BLaER1 (cell line): ENCODE measurements around the gene GNAI1.
"Not testable (repeated sequence)": the region's sequence is repeated elsewhere in the genome, so short reads cannot be mapped to it uniquely, and the experiment has no call there.

Source experiments
- H3K27ac ChIP-seq: shearing (Covaris generic); formaldehyde crosslinking; 2 replicates; pipeline ENCODE4 v1.8.1; 2022
- H3K27me3 ChIP-seq: shearing (Covaris generic); formaldehyde crosslinking; 2 replicates; pipeline ENCODE4 v1.8.1; 2022
- H3K36me3 ChIP-seq: shearing (Covaris generic); formaldehyde crosslinking; 2 replicates; pipeline ENCODE4 v1.8.1; 2022
- H3K4me1 ChIP-seq: shearing (Covaris generic); formaldehyde crosslinking; 2 replicates; pipeline ENCODE4 v1.8.1; 2022
- H3K4me2 ChIP-seq: shearing (Covaris generic); formaldehyde crosslinking; 2 replicates; pipeline ENCODE4 v1.8.1; 2022
- H3K4me3 ChIP-seq: shearing (Covaris generic); formaldehyde crosslinking; 2 replicates; pipeline ENCODE4 v1.8.1; 2022
- H3K9ac ChIP-seq: shearing (Covaris generic); formaldehyde crosslinking; 2 replicates; pipeline ENCODE4 v1.8.1; 2022
- H3K9me3 ChIP-seq: shearing (Covaris generic); formaldehyde crosslinking; 2 replicates; pipeline ENCODE4 v1.8.1; 2022
- H4K20me1 ChIP-seq: shearing (Covaris generic); formaldehyde crosslinking; 2 replicates; pipeline ENCODE4 v1.8.1; 2022
- Cebpa-rat ChIP-seq: shearing (Covaris generic); IDR thresholded peaks from 2 replicates; pipeline ENCODE4 v1.8.1; 2022

Gene GNAI1

DNA sequence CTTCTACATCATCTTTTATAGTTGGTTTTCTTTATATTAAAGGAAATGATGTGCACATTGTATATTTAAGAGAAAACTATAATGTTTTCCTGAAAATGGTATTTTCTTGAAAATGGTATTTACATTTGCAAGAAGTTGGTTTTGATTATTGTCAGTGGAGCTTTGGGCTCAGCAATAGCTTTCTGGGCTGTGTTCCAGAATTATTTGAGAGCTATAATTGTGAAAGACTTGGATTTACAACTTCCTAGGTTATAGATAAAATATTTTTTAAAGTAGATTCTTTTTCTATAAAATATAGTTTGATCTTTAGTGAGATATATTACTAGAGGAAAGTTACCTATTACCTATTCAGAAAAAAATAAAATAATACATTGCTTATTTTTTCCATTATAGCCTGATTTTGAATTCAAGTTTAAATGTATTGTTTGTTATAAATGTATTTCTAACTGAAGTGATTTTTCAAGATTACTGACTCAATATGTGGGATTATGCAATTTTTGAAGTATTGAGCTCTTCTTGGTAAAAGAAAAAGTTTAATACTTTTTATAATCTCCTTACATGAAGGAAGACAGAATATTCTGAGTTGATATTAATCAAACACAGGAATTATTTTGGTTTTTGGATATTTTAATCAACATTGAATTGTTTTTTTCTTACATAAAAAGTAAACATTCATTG is 20.2 kb downstream of the GNAI1 start:
- H3K36me3 ChIP-seq = no peaks in the 10 kb centered on the region
- TF ChIP-seq Cebpa-rat = no peak
- no peak overlapping the region for H3K4me2 ChIP-seq
- H3K9me3 ChIP-seq = no peaks in the 10 kb centered on the region
- H3K27me3 ChIP-seq = no peaks in the 10 kb centered on the region
- peaks cover 10% of the 10 kb centered on the region; the same call in 1 of the 2 replicates for H3K4me1 ChIP-seq
- H4K20me1 ChIP-seq = no peaks in the 10 kb centered on the region
- H3K9ac ChIP-seq = no peak overlapping the region
- no peak overlapping the region for H3K4me3 ChIP-seq
- H3K27ac ChIP-seq = no peak overlapping the region

DNA sequence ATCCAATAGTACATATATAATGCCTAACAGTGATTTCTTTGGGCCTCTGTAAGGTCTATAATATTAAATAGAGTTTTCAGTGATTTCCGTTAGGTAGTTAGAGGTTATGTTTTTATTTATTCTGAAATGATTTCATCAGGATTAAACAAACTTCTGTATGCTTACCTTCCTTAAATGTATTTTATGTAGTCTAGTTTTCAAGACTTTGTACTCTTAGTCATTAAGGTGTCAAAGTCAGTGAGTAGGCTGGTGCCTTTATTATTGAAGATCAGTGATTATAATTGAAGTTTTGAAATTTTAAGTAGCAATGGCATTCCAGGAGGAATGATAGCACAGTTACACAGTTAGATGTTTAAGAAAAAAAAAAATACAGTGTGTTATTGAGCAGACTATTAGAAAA is 20.7 kb downstream of the GNAI1 start:
- Histone ChIP-seq H3K4me3 (no peak overlapping the region), H4K20me1 (no peaks in the 10 kb centered on the region), H3K27ac (no peak overlapping the region), H3K4me1 (peaks cover 10% of the 10 kb centered on the region; the same call in 1 of the 2 replicates), H3K9me3 (no peaks in the 10 kb centered on the region), H3K27me3 (no peaks in the 10 kb centered on the region), H3K4me2 (no peak overlapping the region), H3K36me3 (no peaks in the 10 kb centered on the region), H3K9ac (no peak overlapping the region)
- no peak for TF ChIP-seq Cebpa-rat

DNA sequence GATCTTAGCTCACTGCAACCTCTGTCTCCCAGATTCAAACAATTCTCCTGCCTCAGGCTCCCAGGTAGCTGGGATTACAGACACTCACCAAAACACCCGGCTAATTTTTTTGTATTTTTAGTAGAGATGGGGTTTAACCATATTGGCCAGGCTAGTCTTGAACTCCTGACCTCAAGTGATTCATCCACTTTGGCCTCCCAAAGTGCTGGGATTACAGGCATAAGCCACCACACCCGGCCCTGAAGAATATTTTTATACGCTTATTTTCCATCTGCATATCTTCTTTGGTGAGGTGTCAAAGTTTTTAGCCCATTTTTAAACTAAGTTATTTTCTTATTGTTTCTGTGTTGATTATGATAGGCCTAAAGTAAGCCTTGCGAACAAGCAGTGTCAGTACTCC is 23.1 kb downstream of the GNAI1 start:
- H3K4me2 ChIP-seq, H3K9me3 ChIP-seq, H3K4me3 ChIP-seq, H3K36me3 ChIP-seq, H3K27ac ChIP-seq, H4K20me1 ChIP-seq, H3K9ac ChIP-seq, H3K4me1 ChIP-seq, H3K27me3 ChIP-seq: not testable (repeated sequence)

DNA sequence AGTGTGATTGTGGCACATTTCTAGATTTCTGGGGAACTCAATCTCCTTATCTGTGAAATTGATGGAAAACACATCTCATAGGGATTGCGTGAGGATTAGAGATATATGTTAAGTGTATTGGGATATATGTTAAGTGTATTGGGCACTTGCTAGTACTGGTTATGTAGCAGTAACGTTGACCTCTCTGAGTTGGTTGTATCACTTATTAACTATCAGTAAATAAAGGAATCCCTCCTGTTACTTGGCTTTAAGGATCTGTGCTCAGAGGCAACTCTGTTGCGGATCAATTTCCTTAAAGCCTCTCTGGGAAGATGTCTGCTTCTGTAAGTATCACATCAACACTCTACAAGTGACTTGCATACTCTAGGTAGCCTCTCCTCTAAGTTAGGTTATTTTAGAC is 25.2 kb downstream of the GNAI1 start:
- Histone ChIP-seq H3K27me3 (no peaks in the 10 kb centered on the region), H3K4me2 (no peak overlapping the region), H3K9ac (no peak overlapping the region), H3K27ac (no peak overlapping the region), H3K9me3 (no peaks in the 10 kb centered on the region; the same call in 1 of the 2 replicates), H3K4me1 (no peaks in the 10 kb centered on the region), H4K20me1 (no peaks in the 10 kb centered on the region), H3K36me3 (no peaks in the 10 kb centered on the region), H3K4me3 (no peak overlapping the region)
- no peak for TF ChIP-seq Cebpa-rat

DNA sequence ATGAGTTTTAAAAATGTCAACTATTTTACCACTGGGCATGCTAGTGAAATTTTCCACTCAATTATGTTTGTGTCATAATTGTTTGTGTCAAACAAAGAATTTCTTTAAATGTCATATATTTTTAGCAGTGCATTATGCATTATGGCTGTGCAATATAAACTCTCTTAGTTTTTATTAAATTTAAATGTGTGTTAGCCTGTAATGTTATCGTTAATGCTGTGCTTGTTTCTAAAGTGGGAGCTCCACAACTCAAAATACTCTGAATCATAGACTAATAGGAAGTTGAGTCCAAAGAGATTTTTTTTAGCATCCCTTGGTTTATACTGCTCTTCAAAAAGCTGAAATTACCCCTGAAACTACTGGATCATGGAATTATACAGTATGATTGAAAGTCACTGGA is 26.8 kb downstream of the GNAI1 start:
- no peaks in the 10 kb centered on the region for H4K20me1 ChIP-seq
- no peak for TF ChIP-seq Cebpa-rat
- no peak overlapping the region for H3K4me3 ChIP-seq
- H3K36me3 ChIP-seq = no peaks in the 10 kb centered on the region
- H3K9ac ChIP-seq = no peak overlapping the region
- H3K27me3 ChIP-seq = no peaks in the 10 kb centered on the region
- no peak overlapping the region for H3K27ac ChIP-seq
- H3K4me1 ChIP-seq = no peaks in the 10 kb centered on the region
- no peak overlapping the region for H3K4me2 ChIP-seq
- H3K9me3 ChIP-seq = no peaks in the 10 kb centered on the region; the same call in 1 of the 2 replicates

DNA sequence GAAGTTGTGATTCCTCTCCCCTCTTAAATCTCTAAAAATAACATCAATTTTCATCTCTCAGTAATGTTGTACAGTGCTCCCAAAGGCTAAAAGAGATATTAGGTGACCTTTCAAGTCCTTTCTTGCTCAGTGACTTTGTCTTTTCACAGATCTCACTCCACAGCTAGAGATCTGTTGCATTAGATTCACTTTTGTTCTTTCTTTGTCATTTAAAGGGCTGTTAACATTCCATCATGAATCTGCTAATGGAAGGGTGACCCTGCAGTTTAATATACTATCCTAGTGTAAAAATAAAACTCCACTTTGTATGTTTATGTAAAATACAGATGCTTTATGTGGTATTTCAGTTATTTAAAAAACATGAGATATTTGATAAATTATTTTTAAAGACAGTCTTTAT is 30.5 kb downstream of the GNAI1 start:
- H3K4me1 ChIP-seq = peaks cover under 1% of the 10 kb centered on the region; the same call in 1 of the 2 replicates
- no peaks in the 10 kb centered on the region for H4K20me1 ChIP-seq
- peaks cover 17% of the 10 kb centered on the region for H3K9me3 ChIP-seq
- no peaks in the 10 kb centered on the region for H3K36me3 ChIP-seq
- no peak overlapping the region for H3K4me2 ChIP-seq
- H3K4me3 ChIP-seq = no peak overlapping the region
- no peak overlapping the region for H3K9ac ChIP-seq
- H3K27me3 ChIP-seq = no peaks in the 10 kb centered on the region
- no peak for TF ChIP-seq Cebpa-rat
- H3K27ac ChIP-seq = no peak overlapping the region

DNA sequence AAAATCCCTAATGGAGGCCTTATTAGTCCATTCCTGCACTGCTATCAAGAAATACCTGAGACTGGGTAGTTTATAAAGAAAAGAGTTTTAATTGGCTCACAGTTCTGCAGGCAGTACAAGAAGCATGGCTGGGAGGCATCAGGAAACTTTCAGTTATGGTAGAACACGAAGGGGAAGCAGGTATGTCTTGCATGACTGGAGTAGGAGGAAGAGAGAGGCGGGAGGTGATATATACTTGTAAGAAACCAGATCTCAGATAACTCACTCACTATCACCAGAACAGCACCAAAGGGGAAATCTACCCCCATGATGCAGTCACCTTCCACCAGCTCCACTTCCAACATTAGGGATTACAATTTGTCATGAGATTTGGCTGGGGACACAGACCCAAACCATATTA is 35.8 kb downstream of the GNAI1 start:
- no peak overlapping the region for H3K4me3 ChIP-seq
- H3K36me3 ChIP-seq = no peaks in the 10 kb centered on the region
- H3K27ac ChIP-seq = no peak overlapping the region
- H3K9me3 ChIP-seq = peaks cover 36% of the 10 kb centered on the region
- no peaks in the 10 kb centered on the region for H3K27me3 ChIP-seq
- no peak for TF ChIP-seq Cebpa-rat
- H3K4me2 ChIP-seq = no peak overlapping the region
- H3K4me1 ChIP-seq = peaks cover 4% of the 10 kb centered on the region; the same call in 1 of the 2 replicates
- no peaks in the 10 kb centered on the region for H4K20me1 ChIP-seq
- no peak overlapping the region for H3K9ac ChIP-seq

DNA sequence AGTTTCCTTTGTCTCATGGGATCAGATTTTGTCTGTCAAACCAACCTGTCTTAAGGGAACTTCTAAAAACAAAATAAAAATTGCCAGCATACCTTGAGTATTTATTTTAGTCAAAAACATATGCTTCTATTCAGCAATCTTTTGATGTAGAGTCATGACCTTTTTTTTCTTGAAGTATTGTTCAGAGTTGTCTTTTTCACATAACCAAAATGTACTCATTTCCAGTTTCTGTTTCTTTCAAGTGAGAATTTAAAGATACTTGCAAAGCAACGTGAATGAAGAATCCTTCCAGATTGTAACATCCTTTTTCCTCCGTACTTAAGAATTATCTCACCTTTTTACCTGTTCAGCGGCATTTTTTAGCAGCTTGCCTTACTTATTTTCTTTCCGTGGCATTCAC is 37.8 kb downstream of the GNAI1 start:
- TF ChIP-seq Cebpa-rat = no peak
- H3K4me3 ChIP-seq = no peak overlapping the region
- no peaks in the 10 kb centered on the region for H3K27me3 ChIP-seq
- no peak overlapping the region for H3K4me2 ChIP-seq
- H3K27ac ChIP-seq = no peak overlapping the region
- H3K36me3 ChIP-seq = no peaks in the 10 kb centered on the region
- peaks cover 36% of the 10 kb centered on the region for H3K9me3 ChIP-seq
- no peak overlapping the region for H3K9ac ChIP-seq
- H4K20me1 ChIP-seq = no peaks in the 10 kb centered on the region
- H3K4me1 ChIP-seq = peaks cover 4% of the 10 kb centered on the region; the same call in 1 of the 2 replicates

DNA sequence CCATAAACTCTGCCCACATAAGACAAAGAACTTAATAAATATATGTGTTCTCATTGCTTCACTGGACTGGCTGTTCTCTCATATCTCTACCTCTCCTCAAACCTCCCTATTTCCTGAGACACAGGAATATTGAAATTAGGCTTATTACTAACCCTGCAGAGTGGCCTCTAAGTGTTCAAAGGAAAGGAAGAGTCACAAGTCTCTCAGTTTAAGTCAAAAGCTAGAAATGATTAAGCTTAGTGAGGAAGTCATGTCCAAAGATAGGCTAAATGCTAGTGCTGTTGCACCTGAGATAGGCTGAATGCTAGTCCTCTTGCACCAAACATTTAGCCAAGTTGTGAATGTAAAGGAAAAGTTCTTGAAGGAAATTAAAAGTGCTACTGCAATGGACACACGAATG is 41.1 kb downstream of the GNAI1 start:
- Histone ChIP-seq H3K36me3 (no peaks in the 10 kb centered on the region), H3K4me1 (no peaks in the 10 kb centered on the region), H3K27me3 (no peaks in the 10 kb centered on the region), H3K4me2 (no peak overlapping the region), H3K4me3 (no peak overlapping the region), H3K9me3 (peaks cover 13% of the 10 kb centered on the region; the same call in 1 of the 2 replicates), H4K20me1 (no peaks in the 10 kb centered on the region), H3K9ac (no peak overlapping the region), H3K27ac (no peak overlapping the region)
- TF ChIP-seq Cebpa-rat = no peak

DNA sequence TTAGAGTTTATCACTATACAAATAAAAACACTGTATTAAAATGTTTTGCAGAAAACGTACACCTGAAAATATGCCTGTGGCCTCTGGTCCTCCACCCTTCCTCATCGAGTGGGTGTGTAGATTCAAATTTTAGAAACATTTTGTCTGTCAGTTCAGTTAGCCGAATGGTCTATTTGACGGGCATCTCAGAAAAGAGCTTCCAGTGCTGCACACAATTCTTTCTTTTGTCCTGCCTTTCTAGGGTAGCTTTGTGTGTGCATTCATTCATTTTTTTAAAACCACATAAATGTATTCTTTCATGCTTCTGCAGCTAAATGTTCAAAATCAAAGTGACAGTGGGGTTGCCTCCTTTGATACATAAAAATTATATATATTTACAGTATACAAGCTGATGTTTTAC is 46.8 kb downstream of the GNAI1 start:
- Histone ChIP-seq H3K9me3 (peaks cover 8% of the 10 kb centered on the region; the same call in 1 of the 2 replicates), H3K36me3 (no peaks in the 10 kb centered on the region), H3K4me2 (no peak overlapping the region), H4K20me1 (no peaks in the 10 kb centered on the region), H3K27me3 (no peaks in the 10 kb centered on the region), H3K4me1 (no peaks in the 10 kb centered on the region), H3K27ac (no peak overlapping the region), H3K4me3 (no peak overlapping the region), H3K9ac (no peak overlapping the region)
- no peak for TF ChIP-seq Cebpa-rat
